H9 (cell line): ENCODE measurements around the gene TFDP1. TPM values are rescaled to one million over a fixed set of nuclear protein-coding genes. Genes with fewer than 3 reads are reported as not detected.

Source experiments
- DNase-seq: peaks from one replicate; pipeline ENCODE4 v3.0.0-alpha.2; 2017
- H2AFZ ChIP-seq: one replicate; pipeline ENCODE4 v1.6.1; 2013; ENCODE audit warnings: mild to moderate bottlenecking, low read length, control low read depth, moderate library complexity
- H2AK5ac ChIP-seq: 2 replicates; pipeline ENCODE4 v1.6.1; 2013; ENCODE audit warnings: low read length, control low read depth, mixed read lengths; ENCODE audit not compliant: insufficient read length
- H2BK120ac ChIP-seq: one replicate; pipeline ENCODE4 v1.6.1; 2013; ENCODE audit warnings: low read depth, mild to moderate bottlenecking, low read length, control low read depth, inconsistent platforms; ENCODE audit not compliant: poor library complexity, severe bottlenecking
- H2BK12ac ChIP-seq: 2 replicates; pipeline ENCODE4 v1.6.1; 2013; ENCODE audit warnings: low read length, control low read depth, mixed read lengths, low read depth; ENCODE audit not compliant: insufficient read length
- H2BK15ac ChIP-seq: 2 replicates; pipeline ENCODE4 v1.6.1; 2013; ENCODE audit warnings: low read depth, low read length, control low read depth
- H2BK20ac ChIP-seq: one replicate; pipeline ENCODE4 v1.6.1; 2013; ENCODE audit warnings: low read depth, mild to moderate bottlenecking, low read length, control low read depth, inconsistent platforms; ENCODE audit not compliant: poor library complexity, severe bottlenecking
- H2BK5ac ChIP-seq: 2 replicates; pipeline ENCODE4 v1.6.1; 2013; ENCODE audit warnings: low read length, control low read depth, mixed read lengths; ENCODE audit not compliant: insufficient read length
- H3K14ac ChIP-seq: 2 replicates; pipeline ENCODE4 v1.6.1; 2013; ENCODE audit warnings: low read length, control low read depth; ENCODE audit not compliant: insufficient read depth
- H3K18ac ChIP-seq: 2 replicates; pipeline ENCODE4 v1.6.1; 2013; ENCODE audit warnings: low read depth, mild to moderate bottlenecking, mixed read lengths, low read length, control low read depth; ENCODE audit not compliant: insufficient read length
- H3K23ac ChIP-seq: 2 replicates; pipeline ENCODE4 v1.6.1; 2013; ENCODE audit warnings: low read length, control low read depth, mixed read lengths, low read depth; ENCODE audit not compliant: insufficient read length
- H3K23me2 ChIP-seq: 2 replicates; pipeline ENCODE4 v1.6.1; 2013; ENCODE audit warnings: low read depth, mild to moderate bottlenecking, mixed read lengths, low read length, control low read depth; ENCODE audit not compliant: insufficient read length, poor library complexity, severe bottlenecking
- H3K27ac ChIP-seq: 2 replicates; pipeline ENCODE4 v1.5.1; 2013; ENCODE audit warnings: low read length, control low read depth, mixed read lengths, low read depth; ENCODE audit not compliant: insufficient read length
- H3K27me3 ChIP-seq: 2 replicates; pipeline ENCODE4 v1.6.1; 2013; ENCODE audit warnings: low read length, control low read depth, inconsistent platforms; ENCODE audit not compliant: insufficient read depth
- H3K4ac ChIP-seq: 2 replicates; pipeline ENCODE4 v1.6.1; 2013; ENCODE audit warnings: low read depth, mild to moderate bottlenecking, control low read depth, inconsistent platforms, low read length, moderate library complexity
- H3K4me1 ChIP-seq: 2 replicates; pipeline ENCODE4 v1.6.1; 2013; ENCODE audit warnings: low read length, control low read depth, inconsistent platforms; ENCODE audit not compliant: insufficient read depth
- H3K4me2 ChIP-seq: 2 replicates; pipeline ENCODE4 v1.6.1; 2013; ENCODE audit warnings: low read length, control low read depth, mixed read lengths; ENCODE audit not compliant: insufficient read length, insufficient read depth
- H3K56ac ChIP-seq: 2 replicates; pipeline ENCODE4 v1.6.1; 2013; ENCODE audit warnings: low read depth, mild to moderate bottlenecking, mixed read lengths, low read length, control low read depth; ENCODE audit not compliant: insufficient read length
- H3K79me1 ChIP-seq: 2 replicates; pipeline ENCODE4 v1.6.1; 2013; ENCODE audit warnings: low read depth, mild to moderate bottlenecking, moderate library complexity, low read length, control low read depth, inconsistent platforms; ENCODE audit not compliant: insufficient read depth, poor library complexity, severe bottlenecking
- H3K79me2 ChIP-seq: 2 replicates; pipeline ENCODE4 v1.6.1; 2013; ENCODE audit warnings: low read length, control low read depth, inconsistent platforms; ENCODE audit not compliant: insufficient read depth
- H3K9ac ChIP-seq: 2 replicates; pipeline ENCODE4 v1.6.1; 2013; ENCODE audit warnings: low read length, control low read depth, mixed read lengths; ENCODE audit not compliant: insufficient read length; ENCODE audit errors: extremely low read depth
- H3K9me3 ChIP-seq: one replicate; pipeline ENCODE4 v1.6.1; 2013; ENCODE audit warnings: low read depth, low read length, inconsistent platforms; ENCODE audit not compliant: control insufficient read depth
- H3T11ph ChIP-seq: one replicate; pipeline ENCODE4 v1.6.1; 2013; ENCODE audit warnings: mild to moderate bottlenecking, low read length, control low read depth, inconsistent platforms
- H4K20me1 ChIP-seq: one replicate; pipeline ENCODE4 v1.6.1; 2013; ENCODE audit not compliant: control insufficient read depth, insufficient read length, insufficient read depth
- H4K5ac ChIP-seq: 2 replicates; pipeline ENCODE4 v1.6.1; 2013; ENCODE audit warnings: low read depth, mild to moderate bottlenecking, mixed read lengths, low read length, control low read depth; ENCODE audit not compliant: insufficient read length
- H4K8ac ChIP-seq: replicated peaks from 2 replicates; pipeline ENCODE4 v1.6.1; 2013; ENCODE audit warnings: low read length, control low read depth, mixed read lengths, low read depth; ENCODE audit not compliant: insufficient read length
- H4K91ac ChIP-seq: 2 replicates; pipeline ENCODE4 v1.6.1; 2013; ENCODE audit warnings: low read depth, mild to moderate bottlenecking, moderate library complexity, mixed read lengths, low read length, control low read depth; ENCODE audit not compliant: insufficient read length
- H3K27ac Mint-ChIP-seq, 3 experiments: 2 replicates in 2 of 3; 3 replicates in 1 of 3; pipeline ENCODE4 v1.8.0; 2020 to 2021; ENCODE audit warnings: mixed read lengths in 3 of 3, mild to moderate bottlenecking in 1 of 3, moderate library complexity in 1 of 3
- H3K27me3 Mint-ChIP-seq: 2 replicates; pipeline ENCODE4 v1.8.0; 2021; ENCODE audit warnings: low read depth, mild to moderate bottlenecking, moderate library complexity, mixed read lengths
- H3K36me3 Mint-ChIP-seq, 3 experiments: 2 replicates in 2 of 3; 3 replicates in 1 of 3; pipeline ENCODE4 v1.8.0; 2020 to 2021; ENCODE audit warnings: low read depth in 3 of 3, mixed read lengths in 3 of 3; ENCODE audit not compliant: insufficient read depth in 1 of 3
- H3K4me1 Mint-ChIP-seq, 2 experiments: 2 replicates each; pipeline ENCODE4 v1.8.0; 2020; ENCODE audit warnings: mixed read lengths in 2 of 2
- H3K4me3 Mint-ChIP-seq, 2 experiments: 2 replicates in 1 of 2; 3 replicates in 1 of 2; pipeline ENCODE4 v1.8.0; 2020 to 2021; ENCODE audit warnings: mild to moderate bottlenecking in 2 of 2, mixed read lengths in 2 of 2, moderate library complexity in 1 of 2
- H3K9me3 Mint-ChIP-seq, 2 experiments: 2 replicates in 1 of 2; 3 replicates in 1 of 2; pipeline ENCODE4 v1.8.0; 2020; ENCODE audit warnings: mild to moderate bottlenecking in 2 of 2, mixed read lengths in 2 of 2, moderate library complexity in 1 of 2
- WGBS: extraction: QIAGEN DNeasy Blood & Tissue Kit; methylation state at CpG from one replicate; pipeline ENCODE4 v1.1.7; 2013; ENCODE audit warnings: missing lambda C conversion rate, low lambda C conversion rate, mixed read lengths; ENCODE audit not compliant: insufficient read length; ENCODE audit errors: extremely low coverage; 5-methylcytosine and 5-hydroxymethylcytosine counted together
- total RNA-seq: library from RNA; stranded (reverse); gene quantifications from 2 replicates; pipeline ENCODE4 v1.2.1, GENCODE V29; 2021
- TF ChIP-seq, protein P1 (sequence below): fragments of 200-600 bp; sonication (generic); conservative IDR thresholded peaks from 3 replicates; pipeline ENCODE4 v1.8.0; 2021; ENCODE audit warnings: antibody characterized with exemption, mild to moderate bottlenecking

TFDP1 gene
- total RNA-seq, 1 experiment from 2014 or later: 111 TPM

- no peak overlapping the region for H2BK12ac ChIP-seq
- DNase-seq: no peak
- H3K9me3 Mint-ChIP-seq: peaks cover 2 to 3% of the 10 kb centered on the region in 2 experiments; a peak in 3 of 5 replicates
- no peak overlapping the region for H3K4me2 ChIP-seq
- H2AFZ ChIP-seq: no peak overlapping the region
- H3K27ac ChIP-seq: no peak overlapping the region
- no peak overlapping the region for H3K4ac ChIP-seq
- no peaks in the 10 kb centered on the region; the same call in 1 of the 2 replicates for H3K79me2 ChIP-seq
- no peaks in the 10 kb centered on the region for H3K23me2 ChIP-seq
- H3K9ac ChIP-seq: no peak overlapping the region
- H3K23ac ChIP-seq: no peak overlapping the region
- H2BK15ac ChIP-seq: no peak overlapping the region
- no peak overlapping the region for H2BK120ac ChIP-seq
- 0 out of 4 replicates have a peak, but pooled peaks cover 0 to 2% of the 10 kb centered on the region in 2 experiments for H3K4me1 Mint-ChIP-seq
- H3K14ac ChIP-seq: no peak overlapping the region
- H4K20me1 ChIP-seq: no peaks in the 10 kb centered on the region
- H4K91ac ChIP-seq: no peak overlapping the region
- H3K36me3 Mint-ChIP-seq: peaks cover 51 to 89% (median 73%) of the 10 kb centered on the region in 3 experiments; a peak in 6 of 7 replicates
- H3K27me3 Mint-ChIP-seq: no peaks in the 10 kb centered on the region
- H3K18ac ChIP-seq: no peak overlapping the region
- H3K4me3 Mint-ChIP-seq: no peak overlapping the region
- TF ChIP-seq, protein P1, sequence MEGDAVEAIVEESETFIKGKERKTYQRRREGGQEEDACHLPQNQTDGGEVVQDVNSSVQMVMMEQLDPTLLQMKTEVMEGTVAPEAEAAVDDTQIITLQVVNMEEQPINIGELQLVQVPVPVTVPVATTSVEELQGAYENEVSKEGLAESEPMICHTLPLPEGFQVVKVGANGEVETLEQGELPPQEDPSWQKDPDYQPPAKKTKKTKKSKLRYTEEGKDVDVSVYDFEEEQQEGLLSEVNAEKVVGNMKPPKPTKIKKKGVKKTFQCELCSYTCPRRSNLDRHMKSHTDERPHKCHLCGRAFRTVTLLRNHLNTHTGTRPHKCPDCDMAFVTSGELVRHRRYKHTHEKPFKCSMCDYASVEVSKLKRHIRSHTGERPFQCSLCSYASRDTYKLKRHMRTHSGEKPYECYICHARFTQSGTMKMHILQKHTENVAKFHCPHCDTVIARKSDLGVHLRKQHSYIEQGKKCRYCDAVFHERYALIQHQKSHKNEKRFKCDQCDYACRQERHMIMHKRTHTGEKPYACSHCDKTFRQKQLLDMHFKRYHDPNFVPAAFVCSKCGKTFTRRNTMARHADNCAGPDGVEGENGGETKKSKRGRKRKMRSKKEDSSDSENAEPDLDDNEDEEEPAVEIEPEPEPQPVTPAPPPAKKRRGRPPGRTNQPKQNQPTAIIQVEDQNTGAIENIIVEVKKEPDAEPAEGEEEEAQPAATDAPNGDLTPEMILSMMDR: no peak
- no peak overlapping the region for H3K56ac ChIP-seq
- H3K4me1 ChIP-seq: no peaks in the 10 kb centered on the region
- H4K8ac ChIP-seq: no peak overlapping the region
- H3K79me1 ChIP-seq: no peaks in the 10 kb centered on the region
- H3T11ph ChIP-seq: no peak overlapping the region
- H3K27me3 ChIP-seq: no peaks in the 10 kb centered on the region
- no peak overlapping the region for H2BK5ac ChIP-seq
- H3K27ac Mint-ChIP-seq: peak overlapping the region in 2 of 3 experiments; percentile 70 to 79; a peak in 2 of 7 replicates
- no peak overlapping the region for H4K5ac ChIP-seq
- no CpG with 5 or more reads among the region's 17 CpGs for WGBS
- no peak overlapping the region for H2AK5ac ChIP-seq
- H2BK20ac ChIP-seq: no peak overlapping the region
- H3K9me3 ChIP-seq: no peaks in the 10 kb centered on the region
Observed at GRCh38 chr13:113629866-113630265, 45.3 kb downstream of the TFDP1 start.
